HCT116 (cell line): ENCODE measurements around the gene TST.

Experiments
- POLR2A ChIP-seq: IDR thresholded peaks from 2 replicates; pipeline ENCODE4 v1.7.0; 2011; ENCODE audit warnings: borderline replicate concordance; ENCODE audit not compliant: insufficient read depth, insufficient read length; ENCODE audit errors: extremely low read depth
- TF ChIP-seq, protein P1 (sequence below), 3 experiments: fragments of 200-600 bp in 1 of 3; sonication (generic) in 1 of 3; IDR thresholded peaks in 2 of 3; conservative IDR thresholded peaks in 1 of 3; 2 replicates each; pipeline ENCODE4 v1.5.1; 2012 to 2017; ENCODE audit warnings: low read depth in 2 of 3, low read length in 2 of 3, antibody characterized with exemption in 1 of 3, borderline replicate concordance in 1 of 3, control low read depth in 1 of 3, mild to moderate bottlenecking in 1 of 3, mixed read lengths in 1 of 3, mixed run types in 1 of 3, moderate library complexity in 1 of 3; ENCODE audit not compliant: insufficient read depth in 1 of 3

DNA sequence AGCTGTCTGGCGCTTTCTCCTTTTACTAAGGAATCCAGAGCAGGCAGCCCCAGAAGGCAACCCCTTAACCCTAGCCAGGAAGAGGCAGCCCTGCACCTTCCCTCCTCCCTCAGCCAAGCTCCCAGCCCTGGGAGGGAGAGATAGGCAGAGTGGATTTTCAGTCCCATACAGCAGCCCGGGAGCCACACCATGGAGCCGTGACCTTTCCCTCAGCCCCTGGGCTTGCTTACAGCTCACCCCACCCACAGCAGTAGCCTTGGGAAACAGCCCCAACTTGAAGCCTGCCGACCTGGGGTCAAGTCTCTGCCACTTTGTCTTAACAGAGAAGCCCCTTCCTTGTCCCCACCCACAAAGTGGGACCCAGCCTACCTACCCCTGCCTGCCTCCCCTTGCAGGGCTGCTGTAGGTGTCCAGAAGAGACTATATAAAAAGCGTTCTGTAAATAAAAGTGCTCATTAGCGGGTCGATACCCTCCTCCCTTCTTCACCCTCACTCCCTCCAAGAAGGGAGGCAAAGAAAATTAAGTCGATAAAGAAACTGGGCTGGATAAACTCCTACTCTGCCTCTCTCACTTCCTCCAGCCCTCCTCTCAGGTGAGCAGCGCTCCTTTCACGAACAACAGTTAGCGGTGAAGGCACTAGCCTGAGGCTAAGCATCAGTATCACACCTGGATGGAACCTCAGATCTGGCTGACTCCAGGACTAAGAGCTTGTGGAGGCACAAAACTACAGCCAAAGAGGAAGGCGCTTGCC is 4.2 kb downstream of the TST start:
- TF ChIP-seq, protein P1, sequence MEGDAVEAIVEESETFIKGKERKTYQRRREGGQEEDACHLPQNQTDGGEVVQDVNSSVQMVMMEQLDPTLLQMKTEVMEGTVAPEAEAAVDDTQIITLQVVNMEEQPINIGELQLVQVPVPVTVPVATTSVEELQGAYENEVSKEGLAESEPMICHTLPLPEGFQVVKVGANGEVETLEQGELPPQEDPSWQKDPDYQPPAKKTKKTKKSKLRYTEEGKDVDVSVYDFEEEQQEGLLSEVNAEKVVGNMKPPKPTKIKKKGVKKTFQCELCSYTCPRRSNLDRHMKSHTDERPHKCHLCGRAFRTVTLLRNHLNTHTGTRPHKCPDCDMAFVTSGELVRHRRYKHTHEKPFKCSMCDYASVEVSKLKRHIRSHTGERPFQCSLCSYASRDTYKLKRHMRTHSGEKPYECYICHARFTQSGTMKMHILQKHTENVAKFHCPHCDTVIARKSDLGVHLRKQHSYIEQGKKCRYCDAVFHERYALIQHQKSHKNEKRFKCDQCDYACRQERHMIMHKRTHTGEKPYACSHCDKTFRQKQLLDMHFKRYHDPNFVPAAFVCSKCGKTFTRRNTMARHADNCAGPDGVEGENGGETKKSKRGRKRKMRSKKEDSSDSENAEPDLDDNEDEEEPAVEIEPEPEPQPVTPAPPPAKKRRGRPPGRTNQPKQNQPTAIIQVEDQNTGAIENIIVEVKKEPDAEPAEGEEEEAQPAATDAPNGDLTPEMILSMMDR (IDR thresholded peaks at IDR 0.05 in 2 of 3, conservative IDR thresholded peaks at IDR 0.05 in 1 of 3; ENCODE audit: borderline replicate concordance in 1 of 3, insufficient read depth in 1 of 3, low read depth in 2 of 3, low read length in 2 of 3), result no peak
- no peak for TF ChIP-seq POLR2A
